GM20431 (cell line): Measurements from ENCODE around the gene TSEN15.

Source experiments
- in situ Hi-C: fragments of 300-500 bp; cut with MseI, MboI; formaldehyde crosslinking; loops from one replicate; pipeline ENCODE4 v1.15.0; 2020; ENCODE audit warnings: low sequenced_read_pairs; ENCODE audit not compliant: unreplicated experiment

TSEN15 gene

GRCh38 chr1:184051485-184052193 is at the start of gene TSEN15:
Gene TSEN15 (plus strand): TSS chr1:184051730. CDS start chr1:184051756, 26 bp downstream.
- in situ Hi-C loops = no loop called here

- in situ Hi-C loops = no loop called here
Observed at GRCh38 chr1:184002071-184002470, 49.5 kb upstream of the TSEN15 start.

DNA sequence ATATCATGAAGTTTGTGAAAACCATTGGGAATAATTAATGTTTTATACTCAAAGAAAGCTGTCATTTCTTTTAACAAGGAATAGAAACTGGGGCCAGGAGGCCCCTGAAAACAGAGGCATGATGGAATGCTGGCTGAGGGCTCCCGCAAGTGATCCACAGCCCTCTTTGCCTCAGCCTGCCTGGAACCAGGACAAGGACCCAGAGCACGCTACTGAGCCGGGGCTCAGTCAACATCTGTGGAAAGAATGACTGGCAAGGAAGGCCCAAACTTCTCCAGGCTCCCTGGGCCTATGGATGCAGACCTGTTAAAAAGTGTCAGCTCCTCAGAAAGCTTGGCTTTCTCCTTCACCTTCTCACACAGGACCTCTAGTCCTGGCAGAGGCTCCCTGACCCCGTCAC is 46.6 kb upstream of the TSEN15 start:
- in situ Hi-C loops = no loop called here

DNA sequence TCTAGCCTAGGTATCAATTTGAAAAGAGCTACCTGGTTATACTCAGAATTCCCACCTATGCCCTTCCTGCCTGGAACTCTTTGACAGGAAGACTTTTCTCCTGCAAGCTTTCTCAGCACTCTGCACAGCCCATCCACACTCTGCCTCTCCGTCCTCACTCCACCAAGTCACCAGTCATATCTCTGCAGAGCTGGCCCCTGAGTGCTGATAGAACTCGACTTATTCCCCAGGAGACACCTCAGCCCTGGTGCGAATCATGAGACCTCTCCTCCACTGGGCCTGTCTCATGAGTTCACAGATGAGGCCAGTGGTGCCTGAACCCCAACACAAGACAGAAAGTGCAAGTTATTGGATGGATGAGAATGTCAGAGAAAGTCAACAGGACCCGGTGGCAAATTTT is 46.0 kb upstream of the TSEN15 start:
- in situ Hi-C loops = no loop called here

GRCh38 chr1:184010788-184011187 is 40.7 kb upstream of the TSEN15 start:
- in situ Hi-C loops = no loop called here

DNA sequence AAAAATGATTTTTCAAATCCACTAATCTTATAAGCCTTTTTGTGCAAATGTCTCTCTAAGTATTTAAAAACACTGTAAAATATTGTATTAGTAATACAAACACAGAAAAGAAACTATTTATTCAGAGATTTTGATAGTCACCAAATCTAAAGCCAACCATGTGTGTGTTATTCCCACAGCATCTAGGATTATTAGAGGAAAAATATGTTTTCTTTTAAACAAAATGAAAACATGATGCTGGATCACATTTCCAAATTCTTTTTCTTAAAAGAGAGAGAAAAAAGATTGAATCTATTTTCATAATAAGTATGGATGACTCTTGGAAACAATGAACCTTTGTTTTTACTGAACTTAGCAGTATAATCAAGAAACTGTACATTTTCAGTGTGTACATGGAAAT is 39.3 kb upstream of the TSEN15 start:
- in situ Hi-C loops = no loop called here

DNA sequence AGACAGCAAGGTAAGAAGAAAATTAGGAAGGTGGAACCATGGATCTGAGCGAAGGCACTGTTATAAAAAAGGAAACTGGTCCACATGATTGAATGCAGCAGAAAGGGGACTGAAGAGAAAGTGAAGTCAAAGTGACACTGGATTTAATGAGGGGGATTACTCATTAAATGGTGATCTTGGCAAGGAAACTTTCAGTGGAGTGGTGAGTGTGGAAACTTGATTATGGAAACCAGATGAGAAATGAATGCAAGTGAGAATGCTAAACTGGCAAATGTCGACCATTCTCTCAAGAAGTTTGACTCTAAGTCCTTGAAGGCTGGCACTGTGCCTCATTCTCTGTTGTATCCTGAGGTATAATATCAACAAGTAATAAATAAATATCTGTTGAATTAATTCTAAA is 37.3 kb upstream of the TSEN15 start:
- in situ Hi-C loops = no loop called here

GRCh38 chr1:184016169-184016568 is 35.4 kb upstream of the TSEN15 start:
- in situ Hi-C loops = no loop called here

DNA sequence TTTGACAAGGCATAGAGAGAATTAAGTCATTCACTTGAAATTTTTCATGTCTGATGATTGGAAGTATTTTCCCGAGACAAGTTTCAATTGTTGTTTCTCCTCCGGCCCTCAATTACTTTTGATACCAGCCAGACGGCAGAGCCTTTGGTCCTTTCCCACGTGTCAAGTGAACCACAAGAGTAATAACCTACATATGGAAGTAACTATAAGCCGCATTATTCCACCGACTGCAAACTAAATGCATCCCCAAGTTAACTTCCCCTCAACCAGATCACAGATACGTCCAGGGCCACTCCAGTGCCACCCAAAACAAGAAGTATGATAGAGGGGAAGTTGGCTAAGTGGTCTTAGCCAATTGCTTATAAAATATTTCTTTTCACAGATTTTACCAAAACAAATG is 34.2 kb upstream of the TSEN15 start:
- in situ Hi-C loops = no loop called here

GRCh38 chr1:184018622-184019021 is 32.9 kb upstream of the TSEN15 start:
- in situ Hi-C loops = no loop called here

DNA sequence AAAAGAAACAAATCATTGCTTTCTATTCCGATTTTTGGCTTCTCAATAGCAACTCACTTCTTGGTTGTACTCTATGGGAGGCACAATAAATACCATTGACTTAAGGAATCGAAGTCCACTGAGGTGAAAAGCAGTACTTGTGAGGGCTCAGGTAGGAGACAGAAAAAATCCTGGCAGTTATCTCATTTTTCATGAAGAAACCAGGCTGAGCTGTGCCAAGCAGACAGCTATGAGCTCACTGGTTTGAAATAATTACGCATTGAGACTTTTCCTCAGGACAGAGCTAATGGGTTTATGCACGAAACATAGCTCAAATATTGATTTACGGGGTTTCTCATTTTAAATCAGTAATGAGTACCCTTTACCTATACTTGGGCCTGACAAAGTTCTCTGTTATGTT is 32.5 kb upstream of the TSEN15 start:
- in situ Hi-C loops = no loop called here

- in situ Hi-C loops = no loop called here
Observed at GRCh38 chr1:184019506-184019905, 32.0 kb upstream of the TSEN15 start.

DNA sequence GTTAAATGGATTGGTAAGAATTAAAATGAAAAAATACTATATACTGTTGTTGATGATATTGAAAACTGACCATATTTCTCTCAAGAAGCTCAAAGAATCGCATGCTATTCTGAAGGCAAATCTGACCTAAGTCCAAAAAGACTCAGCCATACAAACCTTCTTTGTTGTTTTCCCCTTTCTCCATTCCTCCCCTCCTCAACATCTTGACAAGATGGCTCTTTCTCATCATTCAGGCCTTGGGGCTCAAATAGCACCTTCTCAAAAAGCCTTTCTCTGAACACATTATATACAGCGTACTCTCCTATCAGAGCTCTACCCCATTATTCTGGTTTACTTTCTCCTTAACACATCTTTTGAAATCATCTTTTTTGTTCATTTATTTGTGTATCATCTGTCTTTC is 31.2 kb upstream of the TSEN15 start:
- in situ Hi-C loops = no loop called here

DNA sequence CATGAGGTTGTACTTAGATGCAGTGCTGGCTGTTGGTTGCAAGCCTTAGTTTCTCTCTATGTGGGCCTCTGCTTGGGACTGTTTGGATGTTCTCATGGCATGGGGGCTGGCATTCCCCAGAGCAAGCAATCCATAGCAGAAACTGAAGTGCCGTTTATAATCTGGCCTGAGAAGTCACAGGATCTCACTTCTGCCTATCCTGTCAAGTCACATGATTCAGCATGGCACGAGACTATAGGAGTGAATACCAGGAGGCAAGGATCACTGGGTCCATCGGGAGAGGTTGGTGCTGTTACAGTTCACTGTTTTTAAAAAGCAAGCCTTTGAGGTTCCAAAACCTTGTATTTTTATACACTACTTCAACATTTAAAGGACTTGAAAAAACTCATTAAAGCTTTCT is 30.7 kb upstream of the TSEN15 start:
- in situ Hi-C loops = no loop called here

DNA sequence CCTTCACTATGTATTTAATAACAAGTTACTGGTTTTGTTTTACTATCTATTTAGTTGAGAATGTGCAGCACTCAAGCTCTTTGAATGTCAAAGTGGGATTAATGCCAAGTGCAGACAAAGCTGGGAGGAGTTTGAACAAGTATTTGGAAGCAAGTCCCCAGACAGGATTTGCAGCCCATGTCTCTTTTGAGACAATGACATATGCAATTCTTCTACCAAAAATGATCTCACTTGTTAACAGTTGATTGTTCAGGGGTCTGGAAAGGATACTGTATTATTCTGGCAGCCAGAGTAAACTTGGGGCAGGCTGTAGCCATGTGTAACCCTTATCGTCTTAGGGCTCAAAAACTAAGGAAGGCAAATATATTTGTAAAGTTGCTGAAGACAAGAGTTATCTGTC is 29.8 kb upstream of the TSEN15 start:
- in situ Hi-C loops = no loop called here

DNA sequence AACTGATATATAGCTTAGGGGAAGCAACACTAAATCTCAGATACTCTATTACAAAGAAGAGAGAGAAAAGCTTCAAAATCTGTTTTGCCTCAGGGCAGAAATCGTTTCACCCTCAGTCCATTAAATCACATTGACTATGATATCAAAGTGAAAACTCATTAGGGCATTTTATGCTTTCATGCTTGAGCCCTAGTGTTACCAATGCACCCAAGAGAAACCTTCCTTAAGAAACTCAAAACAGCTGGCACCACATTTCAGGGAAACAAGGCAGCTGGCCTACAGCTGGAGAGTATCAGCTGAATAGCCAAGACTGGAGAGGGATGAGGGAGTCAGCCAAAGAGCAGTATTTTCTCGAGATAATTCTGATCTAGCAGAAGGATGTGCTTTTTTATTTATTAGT is 28.9 kb upstream of the TSEN15 start:
- in situ Hi-C loops = no loop called here

DNA sequence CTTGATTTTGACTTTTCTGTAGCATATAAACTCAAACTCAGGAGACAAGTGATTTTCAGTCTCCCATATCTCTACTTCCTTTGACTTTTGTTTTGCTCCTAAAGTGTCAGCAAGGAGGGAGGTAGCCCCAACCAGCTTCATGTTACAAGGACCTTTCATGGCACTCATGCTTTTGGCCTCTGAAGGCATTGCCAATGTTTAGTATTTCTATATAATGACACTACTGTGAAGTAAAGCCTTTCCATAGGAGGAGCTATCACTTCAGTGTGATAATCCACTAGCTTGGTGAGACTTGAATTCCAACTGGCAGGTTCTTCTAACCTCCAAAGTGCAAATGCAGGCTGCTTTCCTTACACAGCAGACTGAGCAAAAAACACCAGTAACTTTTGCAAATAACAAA is 28.4 kb upstream of the TSEN15 start:
- in situ Hi-C loops = no loop called here

- in situ Hi-C loops = no loop called here
Observed at GRCh38 chr1:184025242-184025675, 26.3 kb upstream of the TSEN15 start.

GRCh38 chr1:184027826-184028695 is 23.5 kb upstream of the TSEN15 start:
- in situ Hi-C loops = no loop called here

DNA sequence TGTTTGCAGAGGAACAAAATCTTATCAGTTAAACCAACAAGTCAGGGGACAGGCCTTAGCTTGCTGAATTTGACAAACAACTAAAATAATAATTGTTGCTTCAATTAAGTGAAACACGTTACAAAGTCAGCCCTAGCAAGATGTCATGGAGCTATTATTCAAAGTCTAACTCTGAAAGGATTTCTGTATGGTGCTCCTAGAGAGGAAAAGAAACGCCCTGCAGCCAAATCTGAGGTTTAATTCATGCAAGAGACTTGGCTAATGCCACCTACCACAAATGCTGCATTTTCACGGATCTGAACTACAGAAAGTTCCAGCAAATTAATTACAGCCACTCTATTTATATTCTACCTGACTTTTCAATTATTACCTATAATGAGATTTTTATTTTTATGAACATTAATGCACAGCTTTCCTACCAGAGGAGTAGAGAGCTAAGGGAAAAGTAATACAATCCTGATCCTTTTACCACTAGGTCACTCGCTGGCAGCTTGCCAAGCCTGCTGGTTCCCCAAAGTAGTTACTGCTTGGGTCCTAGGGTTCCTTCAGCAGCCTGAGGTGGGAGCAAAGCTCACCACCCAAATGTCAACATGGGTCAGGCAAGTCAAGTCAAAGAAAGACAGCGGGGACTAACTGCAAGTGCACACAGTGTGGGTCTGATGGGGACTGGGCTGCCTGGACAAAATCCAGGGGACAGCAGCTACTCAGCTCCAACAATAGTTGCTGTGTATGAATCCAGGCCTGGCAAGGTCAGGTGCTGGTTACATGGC is 22.5 kb upstream of the TSEN15 start:
- in situ Hi-C loops = no loop called here
